Inflammatory macrophage treated with lipopolysaccharide for 4 hours (primary cell): ENCODE results near the gene ZNF837.
A peak's percentile ranks its signal among the peaks of the same experiment; 100 is the strongest.
"Not testable (repeated sequence)": the region's sequence is repeated elsewhere in the genome, so short reads cannot be mapped to it uniquely, and the experiment has no call there.

Source experiments
- DNase-seq: peaks from one replicate; pipeline ENCODE4 v3.0.0-alpha.2; 2020

Gene ZNF837

DNA sequence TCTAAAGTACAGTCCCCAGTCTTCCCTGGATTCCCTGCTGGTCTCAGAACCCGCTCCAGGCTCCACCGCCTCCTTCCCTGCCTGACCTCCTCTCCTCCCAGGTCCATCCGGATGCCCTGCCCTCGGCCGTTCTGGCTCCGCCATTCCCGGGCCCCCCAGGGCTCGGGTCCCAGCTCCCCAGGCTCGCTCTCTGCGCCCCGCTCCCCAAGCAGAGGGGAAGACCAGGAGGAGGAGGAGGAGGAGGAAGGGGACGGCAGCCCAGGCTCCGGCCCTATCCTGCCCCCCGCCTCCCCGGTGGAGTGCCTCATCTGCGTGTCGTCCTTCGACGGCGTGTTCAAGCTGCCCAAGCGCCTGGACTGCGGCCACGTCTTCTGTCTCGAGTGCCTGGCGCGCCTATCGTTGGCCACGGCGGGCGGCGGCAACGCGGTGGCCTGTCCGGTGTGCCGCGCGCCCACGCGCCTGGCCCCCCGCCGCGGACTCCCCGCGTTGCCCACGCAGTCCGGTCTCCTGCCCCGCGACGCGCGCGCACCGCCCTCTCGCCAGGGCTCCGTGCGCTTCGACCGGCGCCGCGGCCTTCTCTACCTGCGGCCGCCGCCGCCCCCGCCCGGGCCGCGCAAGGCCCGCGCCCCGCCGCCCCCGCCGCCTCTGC is 15.3 kb upstream of the ZNF837 start:
- no peak for DNase-seq

DNA sequence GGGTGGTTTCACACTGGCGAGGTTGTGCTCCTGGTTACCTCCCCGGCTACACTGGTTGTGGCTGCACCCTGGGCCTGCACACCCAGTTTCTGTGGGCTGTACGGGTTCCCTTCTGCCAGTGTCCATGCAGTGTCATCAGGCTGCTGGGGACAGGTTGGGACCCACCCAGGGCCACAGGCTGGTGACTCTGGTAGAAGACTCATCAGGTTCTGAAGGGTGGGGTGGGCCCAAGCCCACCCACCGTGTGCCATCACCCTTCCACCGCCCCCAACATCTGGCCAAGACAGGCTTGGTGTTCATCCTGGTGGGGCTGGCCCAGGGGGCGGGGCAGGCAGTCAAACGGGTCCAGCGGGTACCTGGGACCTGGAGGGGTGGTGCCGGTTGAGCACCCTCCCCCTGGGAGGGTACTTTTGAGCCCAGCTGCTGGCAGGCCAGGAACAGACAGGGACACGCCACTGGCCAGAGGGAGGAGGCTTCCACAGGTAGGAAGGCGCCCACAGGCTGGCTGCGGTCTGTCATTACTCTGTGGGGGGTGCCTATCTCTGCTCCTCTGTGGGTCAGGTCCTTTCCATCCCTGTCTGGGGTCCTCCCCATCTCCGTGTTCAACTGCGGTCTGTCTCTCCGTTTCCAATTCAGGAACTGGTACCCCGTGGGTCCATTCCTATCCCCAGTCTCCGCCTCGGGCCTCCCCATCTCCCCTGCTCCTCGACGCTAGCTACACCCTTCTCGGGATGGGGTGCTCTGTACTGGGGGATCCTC is 14.6 kb upstream of the ZNF837 start, which contains the start of gene RNF225:
RNF225 (plus strand) TSS at position 437 of the 759 bp plus-strand sequence. CDS start 434 bp downstream, outside the sequence.
- no peak for DNase-seq

DNA sequence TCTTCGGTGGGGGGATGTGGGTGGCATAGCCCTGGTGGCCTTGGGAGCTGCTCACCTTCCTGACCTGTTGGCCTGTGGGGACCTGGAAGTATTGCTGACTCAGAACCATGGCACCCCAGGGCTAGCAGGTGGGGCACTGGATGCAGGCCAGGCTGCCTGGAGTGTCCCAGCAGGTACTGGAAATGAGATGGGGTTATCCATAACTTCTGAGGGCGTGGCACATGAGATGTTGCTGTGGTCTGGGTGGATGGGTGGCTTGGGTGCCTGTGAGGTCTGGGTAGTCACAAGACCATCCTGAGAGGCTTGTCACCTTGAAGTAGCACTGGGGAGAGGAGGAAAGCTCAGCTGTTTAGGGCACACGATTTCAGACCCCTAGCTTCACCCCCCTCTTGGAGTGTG is 14.0 kb upstream of the ZNF837 start:
- no peak for DNase-seq

DNA sequence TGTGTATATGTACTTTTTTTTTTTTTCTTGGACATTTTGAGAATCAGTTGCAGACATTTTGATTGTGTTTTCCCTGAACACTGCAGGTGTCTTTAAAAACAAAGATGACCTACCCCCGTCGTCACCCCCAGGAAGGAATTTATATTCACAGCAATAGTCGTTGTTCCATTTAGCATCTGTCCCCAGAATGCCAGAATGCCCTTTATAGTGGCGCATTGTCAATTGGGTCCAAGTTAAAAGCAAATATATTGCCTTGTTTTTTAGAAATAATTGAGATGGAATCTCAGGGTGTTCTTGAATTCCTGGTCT is 12.8 kb upstream of the ZNF837 start:
- no peak for DNase-seq

DNA sequence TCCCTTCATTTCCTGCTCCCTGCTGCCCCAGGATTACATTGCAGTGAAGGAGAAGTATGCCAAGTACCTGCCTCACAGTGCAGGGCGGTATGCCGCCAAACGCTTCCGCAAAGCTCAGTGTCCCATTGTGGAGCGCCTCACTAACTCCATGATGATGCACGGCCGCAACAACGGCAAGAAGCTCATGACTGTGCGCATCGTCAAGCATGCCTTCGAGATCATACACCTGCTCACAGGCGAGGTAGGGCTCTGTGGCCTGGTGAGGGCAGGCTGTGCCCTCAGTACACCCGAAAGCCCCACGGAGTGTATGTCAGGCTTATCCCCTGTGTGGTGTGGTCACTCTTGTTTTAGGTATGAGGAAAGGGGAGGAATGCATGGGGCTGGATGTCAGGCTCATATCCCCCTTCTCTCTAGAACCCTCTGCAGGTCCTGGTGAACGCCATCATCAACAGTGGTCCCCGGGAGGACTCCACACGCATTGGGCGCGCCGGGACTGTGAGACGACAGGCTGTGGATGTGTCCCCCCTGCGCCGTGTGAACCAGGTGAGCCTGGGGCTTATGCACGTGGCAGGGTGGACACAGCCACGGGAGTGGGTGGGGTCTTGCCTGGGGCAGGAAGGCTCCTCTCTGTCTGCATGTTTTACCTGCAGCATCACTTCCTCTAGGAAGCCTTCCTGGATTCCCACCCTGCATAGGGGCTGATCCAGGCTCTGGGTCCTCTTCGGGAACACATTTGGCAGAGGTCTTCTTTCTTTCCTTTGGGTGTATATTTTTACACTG is 12.3 kb upstream of the ZNF837 start:
- no peak for DNase-seq

DNA sequence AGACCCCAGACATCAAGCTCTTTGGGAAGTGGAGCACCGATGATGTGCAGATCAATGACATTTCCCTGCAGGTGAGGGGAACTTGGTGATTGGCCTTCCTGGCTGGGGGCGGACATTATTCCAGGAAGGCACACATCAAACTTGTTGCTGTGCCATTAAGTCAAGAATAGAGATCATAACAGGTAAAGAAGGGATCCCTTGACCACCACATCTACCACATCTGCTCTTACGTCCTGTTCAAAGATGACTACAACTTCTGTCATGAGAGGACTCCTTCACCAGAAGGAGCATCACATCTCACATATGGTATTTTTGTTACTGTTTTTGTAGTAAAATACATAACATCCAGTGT is 7.3 kb upstream of the ZNF837 start:
- DNase-seq = no peak

DNA sequence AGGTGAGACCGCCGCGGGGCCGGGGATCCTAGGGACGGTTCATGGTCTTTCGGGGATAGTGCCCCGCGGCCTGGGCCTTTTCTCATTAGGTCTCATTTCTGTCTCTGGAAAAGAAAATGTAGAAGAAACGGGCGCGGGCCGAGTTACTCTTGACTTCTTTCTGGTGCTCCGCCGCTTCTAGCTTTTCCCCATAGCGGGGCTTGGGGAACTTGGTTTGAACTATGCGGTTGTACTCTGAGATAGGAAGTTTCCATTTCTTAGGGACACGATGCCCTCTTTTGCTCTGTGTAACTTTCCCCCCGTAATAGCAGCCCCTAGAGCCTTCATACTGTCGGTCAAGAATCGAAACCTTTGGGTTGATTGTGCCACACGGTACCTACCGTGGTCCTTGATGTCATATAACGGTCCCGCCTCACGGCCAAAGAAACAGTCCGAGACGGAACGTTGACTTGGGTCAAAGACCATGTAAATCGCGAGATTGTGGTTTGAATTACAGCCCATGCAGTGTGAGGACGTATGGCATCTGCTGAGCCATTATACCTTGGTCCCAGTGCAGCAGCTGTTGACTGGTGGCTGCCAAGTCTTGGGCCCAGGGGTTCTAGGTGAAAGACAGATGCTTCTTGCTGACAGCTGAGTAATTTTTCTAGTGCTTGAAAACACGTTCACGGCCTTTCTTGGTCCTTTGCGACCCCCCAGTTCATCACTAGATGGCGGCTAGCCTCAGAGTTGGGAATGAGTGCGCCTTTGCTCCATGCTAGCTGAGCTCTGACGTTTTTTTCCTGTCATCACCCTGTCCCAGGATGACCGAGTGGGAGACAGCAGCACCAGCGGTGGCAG is 6.7 kb upstream of the ZNF837 start:
- peak; percentile 15 for DNase-seq

DNA sequence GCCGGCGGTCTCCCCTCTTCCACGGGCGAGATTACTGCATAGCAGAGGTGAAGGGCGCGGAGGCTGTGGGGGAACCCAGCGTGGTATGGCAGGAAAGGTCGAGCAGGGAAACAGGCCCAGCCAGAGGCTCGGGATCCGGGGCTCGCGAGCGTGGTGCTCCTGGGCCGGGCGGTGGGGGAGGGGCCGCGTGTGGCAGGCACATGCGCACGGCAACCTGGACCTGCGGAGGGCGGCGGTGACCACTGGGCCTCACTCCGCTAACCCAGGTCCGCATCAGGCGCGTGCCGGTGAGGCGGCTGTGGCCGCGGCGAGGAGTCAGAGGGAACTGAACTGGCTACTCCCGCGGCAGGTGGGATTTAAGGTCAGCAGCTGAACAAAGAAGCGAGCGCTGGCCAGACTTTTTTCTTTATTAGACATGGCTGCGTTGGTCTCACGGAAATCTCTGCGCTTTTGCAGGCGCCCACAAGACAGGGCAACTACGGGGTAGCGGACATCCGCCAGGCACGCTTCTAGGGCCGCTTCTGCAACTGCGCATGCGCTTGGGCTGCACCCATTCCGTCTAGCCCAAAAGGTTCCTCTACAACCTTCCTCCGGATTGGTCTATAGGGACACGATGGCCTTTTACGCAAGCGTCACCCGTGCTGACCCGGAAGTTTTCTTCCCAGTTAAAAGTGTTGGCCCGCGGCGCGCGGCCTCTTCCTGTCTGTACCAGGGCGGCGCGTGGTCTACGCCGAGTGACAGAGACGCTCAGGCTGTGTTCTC is 5.9 kb upstream of the ZNF837 start, which contains the start of gene RPS5:
RPS5 (plus strand) TSS at position 694 of the 762 bp plus-strand sequence. CDS start 869 bp downstream, outside the sequence.
- DNase-seq = peak; percentile 99

DNA sequence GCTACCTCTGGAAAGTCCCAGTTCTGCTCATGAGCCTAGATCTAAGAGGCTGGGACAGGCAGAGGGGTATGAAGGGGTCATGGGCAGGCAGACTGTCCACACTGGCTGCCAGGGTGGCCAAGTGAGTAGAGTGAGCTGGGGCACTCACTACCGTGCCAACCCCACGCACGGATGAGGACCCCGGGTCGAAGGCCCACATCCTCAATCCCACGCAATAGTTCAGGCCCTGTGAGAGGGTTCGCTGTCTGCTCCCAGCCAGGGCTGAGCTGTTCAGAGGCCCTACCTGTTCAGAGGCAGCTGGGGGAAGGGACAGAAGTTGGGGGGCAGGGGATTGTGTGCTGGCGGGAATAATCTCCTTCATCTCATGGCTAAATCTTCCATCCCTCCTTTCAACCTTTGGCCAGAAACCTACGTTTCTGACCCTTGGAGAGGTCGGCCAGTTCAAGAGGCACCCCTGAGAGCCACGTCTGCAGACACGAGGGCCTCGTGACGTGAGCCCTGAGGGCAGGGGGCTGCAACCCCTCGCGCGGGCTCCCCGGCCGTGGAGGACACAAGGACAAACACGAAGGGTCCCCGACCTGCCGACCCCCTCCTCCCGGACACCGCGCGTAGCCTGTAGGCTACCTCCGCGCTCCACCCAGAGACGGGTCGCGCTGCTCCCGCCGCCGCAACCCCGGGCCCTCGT is 5.2 kb upstream of the ZNF837 start:
- DNase-seq = no peak

DNA sequence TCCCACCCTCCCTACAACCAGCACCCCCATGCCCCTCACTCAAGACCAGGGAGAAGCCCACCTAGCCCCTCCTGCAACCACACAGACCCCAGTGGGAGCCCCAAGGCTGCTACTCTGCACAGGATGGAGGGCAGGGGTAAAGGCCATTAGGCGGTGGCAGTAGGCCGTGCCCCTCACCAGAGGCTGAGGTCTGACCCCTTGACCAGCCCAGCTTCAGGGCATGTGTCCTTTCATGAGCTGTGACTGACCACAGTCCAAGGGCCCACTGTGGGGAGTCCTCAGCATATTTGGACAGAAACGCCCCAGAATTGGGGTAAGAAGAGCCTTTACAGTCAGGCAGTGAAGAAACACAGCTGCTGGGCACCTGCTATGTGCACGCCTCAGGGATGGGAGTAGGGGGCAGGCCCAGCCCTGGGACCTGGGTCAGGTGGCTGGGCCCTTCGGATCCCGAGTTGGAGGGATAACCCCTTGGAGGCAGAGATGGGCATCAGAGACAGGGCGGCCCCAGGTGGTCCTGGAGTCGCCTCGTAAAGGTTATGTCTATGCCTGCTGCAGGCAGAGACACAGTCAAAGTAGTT is 4.6 kb upstream of the ZNF837 start:
- DNase-seq = no peak

DNA sequence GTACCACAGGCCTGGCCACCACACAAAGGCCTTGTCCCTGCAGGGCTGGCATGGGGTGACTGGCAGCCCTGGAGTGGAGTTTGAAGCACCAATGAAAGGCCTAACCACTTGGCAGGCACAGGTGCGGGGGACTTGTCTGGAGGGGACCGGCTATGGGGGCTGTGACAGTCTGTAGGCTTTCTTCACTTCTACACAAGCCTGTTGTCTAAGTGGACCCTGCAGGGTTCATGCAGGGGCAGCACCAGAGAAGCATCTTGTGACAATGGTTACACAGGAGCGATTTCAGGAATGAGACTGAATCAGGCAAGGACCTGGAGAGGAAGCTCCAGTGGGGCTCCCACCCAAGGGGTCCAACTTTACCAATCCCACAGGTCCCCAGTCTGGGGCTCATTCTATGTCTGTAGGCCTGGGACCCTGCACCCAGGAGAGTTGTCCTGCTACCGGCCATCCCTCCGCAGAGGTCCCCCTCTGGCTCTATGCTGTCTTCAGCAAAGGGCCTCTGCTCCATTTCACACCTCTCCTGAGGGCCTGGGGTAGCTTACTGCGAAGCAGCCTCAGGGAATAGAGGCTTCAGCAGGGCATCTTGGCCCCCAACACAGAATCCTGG is 2.3 kb upstream of the ZNF837 start:
- no peak for DNase-seq

DNA sequence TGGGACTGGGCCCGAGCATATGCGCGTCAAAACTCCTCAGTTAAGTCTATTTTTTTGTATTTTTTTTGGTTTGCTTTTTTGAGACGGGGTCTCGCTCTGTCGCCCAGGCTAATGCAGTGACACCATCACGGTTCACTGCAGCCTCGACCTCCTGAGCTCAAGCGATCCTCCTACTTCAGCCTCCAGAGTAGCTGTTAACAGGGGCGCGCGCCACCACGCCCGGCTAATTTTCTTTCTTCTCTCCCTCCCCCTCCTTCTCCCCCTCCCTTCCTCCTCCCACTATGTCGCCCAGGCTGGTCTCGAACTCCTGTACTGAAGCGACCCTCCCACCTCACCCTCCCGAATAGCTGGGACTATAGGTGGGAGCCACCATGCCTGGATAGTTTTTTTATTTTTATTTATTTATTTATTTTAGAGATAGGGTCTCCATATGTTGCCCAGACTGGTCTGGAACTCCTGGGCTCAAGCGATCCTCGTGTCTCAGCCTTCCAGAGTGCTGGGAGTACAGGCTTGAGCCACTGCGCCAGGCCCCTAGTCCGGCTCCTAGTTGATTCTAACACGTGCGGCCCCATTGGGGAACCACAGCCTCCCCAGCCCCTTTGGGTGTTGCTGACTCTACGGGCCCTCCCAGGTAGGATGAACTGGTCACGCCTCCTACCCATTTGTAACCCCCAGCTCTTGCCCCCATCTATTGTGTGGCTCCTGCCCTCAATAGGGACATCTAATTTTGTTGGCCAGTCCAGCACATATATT is 806 bp upstream of the ZNF837 start:
- DNase-seq = no peak

DNA sequence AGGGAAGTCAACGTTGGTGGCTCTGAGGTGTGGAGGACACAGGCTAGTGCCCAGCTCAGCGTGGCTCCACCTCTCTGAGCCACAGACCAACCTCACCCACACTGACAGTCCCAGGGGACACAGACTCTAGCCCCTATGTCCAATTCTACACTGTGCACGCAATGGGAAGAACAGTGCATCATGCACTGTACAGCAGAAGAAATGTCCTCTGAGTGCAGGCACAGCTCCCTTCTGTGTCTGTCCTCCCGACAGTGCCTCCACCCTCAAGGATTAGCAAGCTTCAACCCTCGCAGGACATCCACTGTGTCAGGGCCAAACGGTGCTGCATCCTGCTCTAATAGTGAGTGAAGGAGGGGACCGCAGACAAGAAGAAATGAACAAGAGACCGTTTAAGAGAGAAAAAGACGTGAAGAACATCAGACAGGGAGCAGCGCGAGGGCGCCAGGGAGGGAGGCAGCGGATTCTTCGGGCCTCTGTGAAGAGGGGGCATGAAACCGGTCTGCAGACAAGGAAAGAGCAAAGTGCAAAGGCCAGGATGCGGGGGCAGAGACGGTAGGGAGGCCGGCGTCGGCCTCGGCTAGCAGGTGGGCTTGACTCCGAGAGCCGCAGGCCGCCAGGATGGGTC is 681 bp downstream of the ZNF837 start:
- DNase-seq = no peak

DNA sequence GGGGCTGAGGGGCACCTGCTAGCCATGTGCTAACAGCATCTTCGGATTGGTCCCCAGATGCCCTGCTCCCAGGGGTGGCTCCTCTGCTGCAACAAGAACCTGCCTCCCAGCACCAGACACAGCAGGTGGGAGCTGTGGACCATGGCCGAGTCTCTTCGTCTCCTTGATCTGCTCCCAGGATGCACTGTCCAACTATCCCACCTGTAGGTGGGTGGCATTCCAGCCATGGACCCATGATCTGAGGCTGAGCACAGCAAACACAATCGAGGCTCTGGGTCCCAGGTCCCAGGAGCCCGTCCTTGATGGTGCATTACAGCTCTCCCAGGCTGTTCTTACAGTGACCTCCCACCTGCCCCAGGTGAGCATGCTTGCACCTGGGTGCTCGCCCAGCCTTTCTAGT is 1.6 kb downstream of the ZNF837 start:
- no peak for DNase-seq

DNA sequence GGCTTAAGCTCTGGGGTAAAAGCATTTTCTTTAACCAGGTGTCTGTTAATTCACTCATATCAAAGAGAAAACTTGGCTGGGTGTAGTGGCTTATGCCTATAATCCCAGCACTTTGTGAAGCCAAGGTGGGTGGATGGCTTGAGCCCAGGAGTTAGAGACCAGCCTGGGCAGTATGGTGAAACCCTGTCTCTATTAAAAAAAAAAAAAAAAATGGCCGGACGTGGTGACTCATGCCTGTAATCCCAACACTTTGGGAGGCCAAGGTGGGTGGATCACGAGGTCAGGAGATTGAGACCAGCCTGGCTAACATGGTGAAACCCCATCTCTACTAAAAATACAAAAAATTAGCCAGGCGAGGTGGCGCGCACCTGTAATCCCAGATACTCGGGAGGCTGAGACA is 4.1 kb downstream of the ZNF837 start:
- not testable (repeated sequence) for DNase-seq

DNA sequence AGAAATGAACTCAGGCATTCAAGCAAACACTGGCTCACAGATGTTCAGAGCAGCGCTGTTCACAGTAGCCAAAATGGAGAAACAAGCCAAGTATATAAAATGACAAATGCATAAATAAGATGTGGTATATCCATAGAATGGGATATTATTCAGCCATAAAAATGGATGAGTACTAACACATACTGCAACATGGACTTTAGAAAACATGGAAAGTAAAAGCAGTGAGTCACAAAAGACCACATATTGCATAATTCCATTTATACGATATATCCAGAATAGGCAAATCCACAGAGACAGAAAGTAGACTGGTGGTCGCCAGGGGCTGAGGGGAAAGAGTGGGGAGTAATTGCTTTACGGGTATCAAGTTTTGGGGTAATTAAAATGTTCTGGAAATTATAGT is 6.6 kb downstream of the ZNF837 start:
- peak; percentile 62 for DNase-seq

DNA sequence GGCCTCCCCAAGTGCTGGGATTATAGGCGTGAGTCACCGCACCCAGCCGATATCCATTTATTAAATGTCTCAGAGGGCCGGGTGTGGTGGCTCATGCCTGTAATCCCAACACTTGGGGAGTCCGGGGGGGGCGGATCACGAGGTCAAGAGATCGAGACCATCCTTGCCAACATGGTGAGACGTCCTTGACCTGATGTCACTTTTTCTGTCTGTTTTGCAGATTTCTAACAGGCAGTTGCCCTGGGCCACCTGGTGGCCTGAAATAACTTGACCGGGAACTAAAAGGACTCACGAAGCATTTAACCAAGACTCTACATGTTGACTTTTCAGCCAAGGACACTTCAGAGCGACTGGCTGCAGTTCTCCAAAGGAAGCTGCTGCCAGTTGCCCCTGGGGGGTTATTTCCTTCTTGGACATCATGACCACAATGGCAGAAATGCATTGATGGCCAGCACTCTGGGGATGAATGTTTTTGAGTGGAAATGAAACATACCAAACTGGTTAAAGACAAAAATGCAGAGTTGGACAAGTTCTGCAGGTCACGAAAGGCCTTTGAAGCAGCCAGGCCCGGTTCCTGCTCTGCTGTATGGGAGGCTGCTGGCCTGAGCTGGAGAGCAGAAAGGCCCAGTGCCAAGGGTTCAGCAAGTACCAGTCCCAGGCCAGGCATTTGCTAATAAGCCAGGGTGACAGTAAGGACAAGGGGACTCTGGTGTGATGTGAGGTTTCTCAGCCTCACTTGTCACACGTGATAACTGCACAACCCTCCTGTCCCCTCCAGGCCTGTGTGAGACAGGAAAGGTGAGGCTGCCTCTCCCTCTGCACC is 8.3 kb downstream of the ZNF837 start:
- no peak for DNase-seq

DNA sequence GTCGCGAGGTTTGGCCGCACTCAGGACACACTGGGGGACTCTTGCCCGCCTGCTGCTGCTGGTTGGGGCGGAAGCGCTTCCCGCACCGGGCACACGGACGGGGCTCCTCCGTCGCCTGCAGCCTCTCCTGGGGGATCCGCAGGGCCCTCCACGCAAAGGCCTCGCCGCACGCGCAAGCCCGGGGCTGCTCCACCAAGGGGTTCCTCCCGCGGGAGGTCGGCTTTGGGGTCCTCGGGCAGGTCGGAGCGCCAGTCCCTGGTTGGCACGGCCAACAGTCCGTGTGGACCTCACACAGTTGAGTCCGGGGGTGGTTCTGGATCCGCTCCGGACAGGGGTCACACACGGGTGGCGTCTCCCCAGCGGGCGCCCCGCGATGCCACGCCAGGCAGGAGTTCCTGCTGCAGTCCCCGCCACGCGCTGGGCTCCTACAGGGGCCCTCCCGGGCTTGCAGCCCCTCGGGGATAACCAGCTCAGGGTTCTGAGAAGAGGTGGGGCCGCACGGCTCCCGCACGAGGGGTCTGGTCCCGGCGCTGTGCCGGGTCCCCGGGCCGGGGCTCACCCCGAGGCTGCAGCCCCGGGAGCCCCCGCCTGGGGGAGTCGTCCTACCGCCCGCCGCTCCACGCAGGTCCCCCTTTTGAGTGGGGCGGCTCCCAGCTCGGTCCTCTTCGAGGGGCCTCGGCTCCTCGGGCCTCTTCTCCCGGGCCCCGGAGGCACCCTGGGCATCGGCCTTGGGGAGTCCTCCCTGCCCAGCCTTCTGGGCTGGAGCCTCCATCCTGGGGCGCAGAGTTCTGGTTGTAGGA is 12.1 kb downstream of the ZNF837 start:
- DNase-seq = no peak
